GM03348 (cell line): Measurements from ENCODE around the gene FGF9.

ENCODE experiments used
- DNase-seq: peaks from one replicate; pipeline ENCODE4 v3.0.0; 2012; ENCODE audit warnings: low spot score

Gene FGF9

GRCh38 chr13:21674490-21675009, 3.7 kb downstream of the FGF9 start:
- DNase-seq = peak; percentile 50

- DNase-seq = peak; percentile 71
These were observed 4.5 kb downstream of the FGF9 start for GRCh38 chr13:21675095-21675991.

- DNase-seq = peak; percentile 37
These were observed 5.7 kb downstream of the FGF9 start for GRCh38 chr13:21676611-21677021.

- DNase-seq = no peak
These were observed 6.3 kb downstream of the FGF9 start for GRCh38 chr13:21677075-21677623.

- DNase-seq = peak; percentile 78
These were observed 12.3 kb downstream of the FGF9 start for GRCh38 chr13:21683034-21683733.

GRCh38 chr13:21684576-21684975, 13.7 kb downstream of the FGF9 start:
- peak; percentile 57 for DNase-seq

GRCh38 chr13:21685485-21686064, 14.7 kb downstream of the FGF9 start:
- DNase-seq = no peak

- DNase-seq = no peak
These were observed 16.0 kb downstream of the FGF9 start for GRCh38 chr13:21686751-21687391.

GRCh38 chr13:21688056-21688455, 17.2 kb downstream of the FGF9 start:
- no peak for DNase-seq

GRCh38 chr13:21689097-21689496, 18.2 kb downstream of the FGF9 start:
- DNase-seq = no peak

GRCh38 chr13:21690955-21691354, 20.1 kb downstream of the FGF9 start:
- no peak for DNase-seq

GRCh38 chr13:21691500-21691899, 20.6 kb downstream of the FGF9 start:
- DNase-seq = no peak

- DNase-seq = no peak
These were observed 21.1 kb downstream of the FGF9 start for GRCh38 chr13:21691928-21692327.

GRCh38 chr13:21694831-21695230, 24.0 kb downstream of the FGF9 start:
- DNase-seq = no peak

GRCh38 chr13:21695546-21695945, 24.7 kb downstream of the FGF9 start:
- no peak for DNase-seq

- peak; percentile 27 for DNase-seq
These were observed 26.1 kb downstream of the FGF9 start for GRCh38 chr13:21696865-21697448.

GRCh38 chr13:21698817-21699679, 28.2 kb downstream of the FGF9 start:
- no peak for DNase-seq

- DNase-seq = no peak
These were observed 30.6 kb downstream of the FGF9 start for GRCh38 chr13:21701460-21701859.

GRCh38 chr13:21703846-21704245, 33.0 kb downstream of the FGF9 start:
- DNase-seq = no peak

- no peak for DNase-seq
These were observed 36.7 kb downstream of the FGF9 start for GRCh38 chr13:21707586-21707985.
